C4-2B (cell line): Measurements from ENCODE around the gene ENG.
"Not testable (repeated sequence)": the region's sequence is repeated elsewhere in the genome, so short reads cannot be mapped to it uniquely, and the experiment has no call there.

Experiments used
- CTCF ChIP-seq: fragments of 450-650 bp; conservative IDR thresholded peaks from 2 replicates; pipeline ENCODE4 v1.5.1; 2017; ENCODE audit warnings: mild to moderate bottlenecking
- ZFX ChIP-seq: fragments of 450-650 bp; IDR thresholded peaks from 2 replicates; pipeline ENCODE4 v1.6.1; 2017

- TF ChIP-seq CTCF, ZFX: not testable (repeated sequence)
Measured at GRCh38 chr9:127780909-127781308, 73.5 kb downstream of the ENG start.
